ENCODE data around the gene SPOCD1.

DNA sequence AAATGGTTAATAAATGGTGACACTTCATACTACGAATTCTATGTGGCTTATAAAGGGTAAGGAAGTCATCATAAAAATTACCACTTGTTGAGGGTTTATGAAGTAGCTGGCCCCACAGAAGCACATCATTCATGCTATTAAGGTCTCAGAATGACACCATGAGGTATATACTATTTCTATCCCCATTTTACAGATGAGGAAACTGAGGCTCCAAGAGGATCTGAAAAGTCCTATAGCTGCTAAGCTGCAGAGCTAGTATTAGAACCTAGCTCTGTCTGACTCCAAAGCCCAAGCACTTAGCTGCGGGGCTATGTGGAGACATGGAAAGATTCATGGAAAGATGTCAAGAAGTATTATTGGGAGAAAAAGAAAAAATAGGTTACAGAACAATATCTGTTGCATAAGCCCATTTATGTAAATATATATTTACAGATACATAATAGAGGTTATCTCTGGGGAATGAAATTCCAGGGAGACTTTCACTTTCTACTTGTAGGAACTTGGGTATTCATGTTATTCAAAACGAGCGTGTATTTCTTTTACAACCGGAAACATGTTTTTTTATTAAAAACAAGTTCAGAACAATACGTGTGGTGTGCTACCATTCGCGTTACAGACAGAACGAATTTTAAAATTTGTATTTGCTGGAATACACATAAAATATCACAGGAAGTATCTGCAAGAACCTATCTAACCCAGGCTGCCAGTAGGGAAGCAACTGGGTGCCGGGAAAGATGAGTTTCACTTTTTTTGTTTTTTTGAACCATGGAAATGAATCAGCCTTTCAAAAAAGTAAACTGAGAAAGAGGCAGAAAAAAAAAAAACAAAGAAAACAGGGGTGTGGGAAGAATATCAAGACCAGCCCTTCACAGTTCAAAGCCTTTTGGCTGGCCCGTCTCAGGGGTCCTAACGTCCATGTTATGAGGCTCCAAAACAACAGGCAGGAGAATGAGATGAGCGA, 13.4 kb downstream of the SPOCD1 start:
- TF ChIP-seq, protein P1, sequence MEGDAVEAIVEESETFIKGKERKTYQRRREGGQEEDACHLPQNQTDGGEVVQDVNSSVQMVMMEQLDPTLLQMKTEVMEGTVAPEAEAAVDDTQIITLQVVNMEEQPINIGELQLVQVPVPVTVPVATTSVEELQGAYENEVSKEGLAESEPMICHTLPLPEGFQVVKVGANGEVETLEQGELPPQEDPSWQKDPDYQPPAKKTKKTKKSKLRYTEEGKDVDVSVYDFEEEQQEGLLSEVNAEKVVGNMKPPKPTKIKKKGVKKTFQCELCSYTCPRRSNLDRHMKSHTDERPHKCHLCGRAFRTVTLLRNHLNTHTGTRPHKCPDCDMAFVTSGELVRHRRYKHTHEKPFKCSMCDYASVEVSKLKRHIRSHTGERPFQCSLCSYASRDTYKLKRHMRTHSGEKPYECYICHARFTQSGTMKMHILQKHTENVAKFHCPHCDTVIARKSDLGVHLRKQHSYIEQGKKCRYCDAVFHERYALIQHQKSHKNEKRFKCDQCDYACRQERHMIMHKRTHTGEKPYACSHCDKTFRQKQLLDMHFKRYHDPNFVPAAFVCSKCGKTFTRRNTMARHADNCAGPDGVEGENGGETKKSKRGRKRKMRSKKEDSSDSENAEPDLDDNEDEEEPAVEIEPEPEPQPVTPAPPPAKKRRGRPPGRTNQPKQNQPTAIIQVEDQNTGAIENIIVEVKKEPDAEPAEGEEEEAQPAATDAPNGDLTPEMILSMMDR (IDR thresholded peaks at IDR 0.05), result no peak
- TF ChIP-seq POLR2A (IDR thresholded peaks at IDR 0.05) (no peak), POLR2AphosphoS5 (IDR thresholded peaks at IDR 0.05) (no peak)

Data from prostate gland (tissue), 2 donors.